Pancreas (tissue), 10 donors: ENCODE data around the gene ANO4. TPM values are rescaled to one million over a fixed set of nuclear protein-coding genes. Genes with fewer than 3 reads are reported as not detected.

Experiments used
- ATAC-seq, 4 donors: fragments of 200-7000 bp; cut with Tn5 transposase; one replicate each; pipeline versions ENCODE4 v1.8.0 to v1.9.1; 2020; ENCODE audit warnings: mild to moderate bottlenecking in 4 of 4, moderate library complexity in 4 of 4
- DNase-seq, 6 donors: peaks; one replicate each; pipeline ENCODE4 v3.0.0-alpha.2; 2020
- FAIRE-seq: peaks from 2 replicates; lab custom pipeline; 2012; peaks lifted over from hg19 to GRCh38; lab: Jason Lieb, UNC
- H3K27ac ChIP-seq, 4 donors: fragments of 200-600 bp; sonication (generic); 1 replicate in 3 of 4; 2 replicates in 1 of 4; pipeline versions ENCODE4 v1.5.0 to v1.8.0; 2020
- H3K27me3 ChIP-seq, 4 donors: fragments of 200-600 bp; one replicate each; pipeline ENCODE4 v1.8.0; 2021
- H3K36me3 ChIP-seq, 3 donors: fragments of 200-600 bp; sonication (generic) in 1 of 3; one replicate each; pipeline versions ENCODE4 v1.5.0 to v1.8.0; 2020 to 2021
- H3K4me1 ChIP-seq, 3 donors: fragments of 200-600 bp; one replicate each; pipeline ENCODE4 v1.8.0; 2021
- H3K4me3 ChIP-seq, 4 donors: fragments of 200-600 bp; sonication (generic) in 2 of 4; one replicate each; pipeline versions ENCODE4 v1.5.0 to v1.8.0; 2020 to 2021
- H3K9me3 ChIP-seq, 4 donors: fragments of 200-600 bp; one replicate each; pipeline ENCODE4 v1.8.0; 2021
- WGBS, 2 donors: extraction: QIAGEN DNeasy Blood & Tissue Kit; methylation state at CpG; one replicate each; pipeline ENCODE4 v1.1.7; 2013; 5-methylcytosine and 5-hydroxymethylcytosine counted together
- intact Hi-C, 3 donors: fragments of 100-400 bp; cut with DNase I; formaldehyde crosslinking; loops; one replicate each; pipeline versions ENCODE4 v1.11.1 to v1.14.2; 2022
- polyA plus RNA-seq, 2 donors: library from polyadenylated mRNA; stranded (reverse); fragments of 200-250 nt; gene quantifications; one replicate each; pipeline ENCODE4 v1.2.3, GENCODE V29; 2013
- total RNA-seq, 6 donors: library from RNA; stranded (reverse); fragmentation: NEBNext Ultra II Directional in 4 of 6; extraction: Animal tissue kit (Norgen Biotek cat#: 25700) in 4 of 6; gene quantifications; one replicate each; pipeline versions ENCODE4 v1.2.1 to v1.2.4, GENCODE V29; 2021 to 2023
- TF ChIP-seq, protein P1 (sequence below), 4 donors: fragments of 200-600 bp; sonication (generic) in 3 of 4; IDR thresholded peaks; one replicate each; pipeline versions ENCODE4 v1.5.0 to v1.8.0; 2021; ENCODE audit warnings: antibody characterized with exemption in 4 of 4
- donor health status: healthy with polysubstance abuse.
- donor health status: DM: no; HTN: no; CAD: no; lungs with moderate emphysema.
- donor health status: DM: no; HTN: no; CAD: no.
- donor health status: control.
- donor health status: control.
- donor health status: Bipolar disorder and iron deficiency.
- donor health status: DM: yes; HTN: yes; CAD: no.
- donor health status: DM: no; HTN: no; CAD: no.
- donor health status: DM: no; HTN: no; CAD: no.
- donor health status: DM: yes; HTN: yes; CAD: no.

ANO4 gene
- total and polyA plus RNA-seq, 8 donors, result 0.14 to 2.1 (median 0.28) TPM; not detected in 1

DNA sequence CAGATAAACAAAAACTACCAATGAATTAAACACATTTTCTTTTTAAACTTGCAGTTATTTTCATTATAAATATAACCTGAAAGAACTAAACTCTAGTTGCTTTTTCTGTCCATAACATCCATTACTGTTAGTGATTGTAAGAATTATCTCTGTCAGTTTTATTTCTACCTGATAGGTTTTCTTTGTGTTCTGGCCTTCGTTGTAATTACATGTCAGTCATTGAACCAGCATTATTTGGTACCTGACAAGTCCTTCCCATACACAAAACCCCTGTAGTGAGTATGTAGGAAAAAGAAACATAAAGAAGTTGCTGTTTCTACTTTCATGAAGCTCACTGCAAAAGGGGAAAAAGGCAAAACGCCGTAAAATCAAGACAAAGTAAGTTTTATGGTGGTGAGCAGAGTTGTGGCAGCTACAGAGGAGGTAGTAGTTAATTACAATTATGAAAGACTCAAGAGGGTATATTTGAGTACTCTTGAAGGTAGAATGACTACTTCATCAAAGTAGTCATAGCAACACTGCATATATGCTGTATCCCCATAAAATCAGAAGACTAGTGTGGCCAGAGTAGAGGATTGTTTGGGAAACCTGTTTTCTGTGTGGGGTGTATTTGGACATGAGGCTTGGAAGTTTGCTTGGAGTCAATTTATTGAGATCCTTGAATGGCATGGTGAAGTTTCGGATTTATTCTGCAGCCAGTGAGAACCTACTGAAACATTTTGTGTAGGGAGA, 312.6 kb downstream of the ANO4 start:
- Histone ChIP-seq H3K27ac (no peak overlapping the region), H3K36me3 (no peaks in the 10 kb centered on the region), H3K9me3 (no peaks in the 10 kb centered on the region), H3K4me1 (no peaks in the 10 kb centered on the region), H3K27me3 (no peaks in the 10 kb centered on the region), H3K4me3 (no peak overlapping the region)
- TF ChIP-seq, protein P1, sequence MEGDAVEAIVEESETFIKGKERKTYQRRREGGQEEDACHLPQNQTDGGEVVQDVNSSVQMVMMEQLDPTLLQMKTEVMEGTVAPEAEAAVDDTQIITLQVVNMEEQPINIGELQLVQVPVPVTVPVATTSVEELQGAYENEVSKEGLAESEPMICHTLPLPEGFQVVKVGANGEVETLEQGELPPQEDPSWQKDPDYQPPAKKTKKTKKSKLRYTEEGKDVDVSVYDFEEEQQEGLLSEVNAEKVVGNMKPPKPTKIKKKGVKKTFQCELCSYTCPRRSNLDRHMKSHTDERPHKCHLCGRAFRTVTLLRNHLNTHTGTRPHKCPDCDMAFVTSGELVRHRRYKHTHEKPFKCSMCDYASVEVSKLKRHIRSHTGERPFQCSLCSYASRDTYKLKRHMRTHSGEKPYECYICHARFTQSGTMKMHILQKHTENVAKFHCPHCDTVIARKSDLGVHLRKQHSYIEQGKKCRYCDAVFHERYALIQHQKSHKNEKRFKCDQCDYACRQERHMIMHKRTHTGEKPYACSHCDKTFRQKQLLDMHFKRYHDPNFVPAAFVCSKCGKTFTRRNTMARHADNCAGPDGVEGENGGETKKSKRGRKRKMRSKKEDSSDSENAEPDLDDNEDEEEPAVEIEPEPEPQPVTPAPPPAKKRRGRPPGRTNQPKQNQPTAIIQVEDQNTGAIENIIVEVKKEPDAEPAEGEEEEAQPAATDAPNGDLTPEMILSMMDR (IDR thresholded peaks at IDR 0.05), result no peak
- ATAC-seq (no peak), FAIRE-seq (no peak), DNase-seq (no peak)
- intact Hi-C loops, result no loop called here
- 68 to 69% methylated on average over 4 of the region's 4 CpGs for WGBS, 2 donors

DNA sequence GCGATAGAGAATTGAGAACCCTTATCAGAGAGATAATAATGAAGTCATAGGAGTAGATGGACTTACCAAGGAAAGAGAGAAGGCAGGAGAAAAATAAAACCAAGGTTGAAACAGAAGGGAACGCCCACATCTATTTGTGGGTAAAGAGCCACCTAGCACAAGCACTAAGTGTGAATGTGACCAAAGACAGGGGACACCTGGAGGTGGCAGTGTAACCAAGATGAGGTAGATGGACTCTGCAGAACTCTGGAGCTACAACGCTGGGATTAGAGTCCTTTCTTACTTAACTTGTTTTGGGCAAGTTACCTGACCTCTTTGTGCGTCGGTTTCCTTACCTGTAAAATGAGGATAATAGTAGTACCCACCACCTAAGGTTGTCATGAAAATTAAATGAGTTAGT, 313.6 kb downstream of the ANO4 start:
- H3K36me3 ChIP-seq, result no peaks in the 10 kb centered on the region
- FAIRE-seq (no peak), ATAC-seq (no peak), DNase-seq (no peak)
- H3K27me3 ChIP-seq, result no peaks in the 10 kb centered on the region
- intact Hi-C loops, result no loop called here
- H3K4me1 ChIP-seq, result no peaks in the 10 kb centered on the region
- 80 to 86% methylated on average over 5 of the region's 5 CpGs for WGBS, 2 donors
- H3K27ac ChIP-seq, result no peak overlapping the region
- no peak overlapping the region for H3K4me3 ChIP-seq
- no peaks in the 10 kb centered on the region for H3K9me3 ChIP-seq
- TF ChIP-seq, protein P1 (IDR thresholded peaks at IDR 0.05), result no peak

DNA sequence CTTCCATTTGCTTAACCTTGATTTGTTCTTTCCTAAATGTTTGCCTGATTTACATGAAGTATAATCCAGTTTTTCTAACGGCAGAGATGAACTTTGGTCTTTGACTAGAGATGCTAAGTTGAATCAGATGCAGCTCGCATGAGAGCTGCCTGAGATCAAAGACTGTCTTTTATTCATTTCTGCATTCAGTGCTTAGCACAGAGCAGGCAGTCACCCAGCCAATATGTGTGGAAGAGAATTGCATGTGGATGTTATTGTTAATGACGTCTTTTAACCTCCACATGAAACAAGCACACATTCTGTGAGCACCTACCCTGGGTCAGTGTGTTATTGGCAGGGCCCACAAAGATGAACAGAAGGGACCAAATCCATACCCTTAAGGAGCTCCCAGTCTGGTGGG, 316.3 kb downstream of the ANO4 start:
- Histone ChIP-seq H3K36me3 (no peaks in the 10 kb centered on the region), H3K27ac (no peak overlapping the region), H3K9me3 (no peaks in the 10 kb centered on the region), H3K4me3 (no peak overlapping the region), H3K4me1 (no peaks in the 10 kb centered on the region), H3K27me3 (no peaks in the 10 kb centered on the region)
- DNase-seq, result no peak
- TF ChIP-seq, protein P1 (IDR thresholded peaks at IDR 0.05), result no peak
- intact Hi-C loops, result no loop called here
- 64 to 69% methylated on average over 3 of the region's 3 CpGs for WGBS, 2 donors
- no peak for FAIRE-seq
- ATAC-seq, result no peak

DNA sequence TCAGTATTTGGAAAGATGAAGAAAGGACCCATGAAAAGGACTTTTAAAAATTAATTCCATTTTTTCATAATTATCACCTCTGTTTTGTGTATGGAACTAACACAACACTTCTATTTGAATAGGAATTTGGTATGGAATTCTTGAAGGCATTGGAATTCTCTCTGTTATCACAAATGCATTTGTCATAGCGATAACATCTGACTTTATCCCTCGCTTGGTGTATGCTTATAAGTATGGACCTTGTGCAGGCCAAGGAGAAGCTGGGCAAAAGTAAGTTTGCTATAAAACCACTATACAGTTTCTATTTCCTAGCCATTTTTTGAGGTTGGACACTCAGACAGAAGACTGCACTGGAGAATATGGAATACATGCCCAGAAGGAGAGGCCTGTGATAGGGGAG, 316.9 kb downstream of the ANO4 start:
- H3K9me3 ChIP-seq, result no peaks in the 10 kb centered on the region
- ATAC-seq, result no peak
- no peak overlapping the region for H3K4me3 ChIP-seq
- DNase-seq, result no peak
- no peak overlapping the region for H3K27ac ChIP-seq
- FAIRE-seq, result no peak
- TF ChIP-seq, protein P1 (IDR thresholded peaks at IDR 0.05), result no peak
- 61 to 67% methylated on average over 2 of the region's 2 CpGs for WGBS, 2 donors
- H3K27me3 ChIP-seq, result no peaks in the 10 kb centered on the region
- H3K4me1 ChIP-seq, result no peaks in the 10 kb centered on the region
- intact Hi-C loops, result no loop called here
- no peaks in the 10 kb centered on the region for H3K36me3 ChIP-seq

DNA sequence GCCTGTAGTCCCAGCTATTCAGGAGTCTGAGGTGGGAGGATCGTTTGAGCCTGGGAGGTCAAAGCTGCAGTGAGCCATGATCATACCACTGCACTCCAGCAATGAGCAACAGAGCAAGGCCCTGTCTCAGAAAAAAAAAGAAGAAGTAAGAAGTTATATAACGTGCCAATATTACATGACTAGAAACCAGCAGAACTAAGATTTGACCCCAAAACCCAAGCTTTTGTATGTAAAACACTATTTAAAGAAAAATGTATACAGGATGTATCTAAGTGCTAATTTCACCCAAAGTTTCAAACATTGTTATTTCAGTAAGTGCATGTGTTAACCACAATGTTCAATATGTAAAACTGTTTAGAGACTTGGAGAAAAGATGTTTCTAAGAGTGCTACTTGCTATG, 320.8 kb downstream of the ANO4 start:
- no peak for FAIRE-seq
- 71 to 75% methylated on average over 2 of the region's 2 CpGs for WGBS, 2 donors
- no peak for DNase-seq
- TF ChIP-seq, protein P1 (IDR thresholded peaks at IDR 0.05), result no peak
- H3K4me1 ChIP-seq, result no peaks in the 10 kb centered on the region
- H3K4me3 ChIP-seq, result no peak overlapping the region
- no peaks in the 10 kb centered on the region for H3K27me3 ChIP-seq
- ATAC-seq, result no peak
- intact Hi-C loops, result no loop called here
- H3K9me3 ChIP-seq, result no peaks in the 10 kb centered on the region
- H3K27ac ChIP-seq, result no peak overlapping the region
- H3K36me3 ChIP-seq, result no peaks in the 10 kb centered on the region
